OCI-LY1 (cell line): Measurements from ENCODE around the gene IL20RB.

Experiments
- H2AFZ ChIP-seq: fragments of 200-600 bp; sonication (generic), shearing (Covaris generic); 2 replicates; pipeline ENCODE4 v1.6.0; 2014; ENCODE audit warnings: antibody characterized with exemption, mild to moderate bottlenecking, low read length
- H3F3A ChIP-seq: fragments of 200-600 bp; sonication (generic), shearing (Covaris generic); 2 replicates; pipeline ENCODE4 v1.6.0; 2014; ENCODE audit warnings: mild to moderate bottlenecking, antibody characterized with exemption, low read length, moderate library complexity; ENCODE audit not compliant: insufficient read depth
- H3K27ac ChIP-seq: fragments of 200-600 bp; sonication (generic); 2 replicates; pipeline ENCODE4 v1.5.1; 2014; ENCODE audit warnings: low read length, mixed run types, mild to moderate bottlenecking, low read depth; ENCODE audit not compliant: poor library complexity, severe bottlenecking
- H3K27me3 ChIP-seq: fragments of 200-600 bp; sonication (generic); 2 replicates; pipeline ENCODE4 v1.6.0; 2014; ENCODE audit warnings: antibody characterized with exemption, mild to moderate bottlenecking, low read length, moderate library complexity; ENCODE audit not compliant: insufficient read depth
- H3K36me3 ChIP-seq: fragments of 200-600 bp; sonication (generic); 2 replicates; pipeline ENCODE4 v1.6.1; 2014; ENCODE audit warnings: mild to moderate bottlenecking, antibody characterized with exemption, low read length, moderate library complexity, mixed read lengths; ENCODE audit not compliant: insufficient read depth
- H3K4me1 ChIP-seq: fragments of 200-600 bp; sonication (generic); 2 replicates; pipeline ENCODE4 v1.5.1; 2014; ENCODE audit warnings: mild to moderate bottlenecking, low read length, moderate library complexity; ENCODE audit not compliant: insufficient read depth, severe bottlenecking
- H3K4me2 ChIP-seq: fragments of 200-600 bp; sonication (generic), shearing (Covaris generic); 2 replicates; pipeline ENCODE4 v1.6.1; 2014; ENCODE audit warnings: low read length
- H3K4me3 ChIP-seq: fragments of 200-600 bp; sonication (generic); 2 replicates; pipeline ENCODE4 v1.5.1; 2014; ENCODE audit warnings: low read length, low read depth, mild to moderate bottlenecking, mixed read lengths; ENCODE audit not compliant: poor library complexity, severe bottlenecking
- H3K79me2 ChIP-seq: fragments of 200-600 bp; shearing (Covaris generic); 2 replicates; pipeline ENCODE4 v1.6.1; 2016; ENCODE audit warnings: mixed run types, low read length, mixed read lengths; ENCODE audit not compliant: insufficient read depth
- H3K9ac ChIP-seq: fragments of 200-600 bp; sonication (generic), shearing (Covaris generic); 2 replicates; pipeline ENCODE4 v1.6.1; 2014; ENCODE audit warnings: mild to moderate bottlenecking, low read length, mixed read lengths
- H3K9me2 ChIP-seq: fragments of 200-600 bp; sonication (generic), shearing (Covaris generic); 2 replicates; pipeline ENCODE4 v1.6.1; 2014; ENCODE audit warnings: low read depth, mild to moderate bottlenecking, low read length, mixed read lengths
- H3K9me3 ChIP-seq: fragments of 200-600 bp; shearing (Covaris generic); 2 replicates; pipeline ENCODE4 v1.6.1; 2014; ENCODE audit warnings: low read length, mixed read lengths
- H4K20me1 ChIP-seq: fragments of 200-600 bp; sonication (generic), shearing (Covaris generic); 2 replicates; pipeline ENCODE4 v1.6.0; 2016; ENCODE audit warnings: mild to moderate bottlenecking, low read length; ENCODE audit not compliant: insufficient read depth
- EZH2 ChIP-seq: fragments of 200-600 bp; sonication (generic), shearing (Covaris generic); IDR thresholded peaks from 2 replicates; pipeline ENCODE4 v1.8.0; 2017; ENCODE audit warnings: borderline replicate concordance, mixed run types, mild to moderate bottlenecking, antibody characterized with exemption, low read length, moderate library complexity, mixed read lengths
- TF ChIP-seq, protein P1 (sequence below): fragments of 200-600 bp; sonication (generic), shearing (Covaris generic); IDR thresholded peaks from 2 replicates; pipeline ENCODE4 v1.5.1; 2017; ENCODE audit warnings: mild to moderate bottlenecking, antibody characterized with exemption, low read length, moderate library complexity, mixed read lengths

Gene IL20RB

DNA sequence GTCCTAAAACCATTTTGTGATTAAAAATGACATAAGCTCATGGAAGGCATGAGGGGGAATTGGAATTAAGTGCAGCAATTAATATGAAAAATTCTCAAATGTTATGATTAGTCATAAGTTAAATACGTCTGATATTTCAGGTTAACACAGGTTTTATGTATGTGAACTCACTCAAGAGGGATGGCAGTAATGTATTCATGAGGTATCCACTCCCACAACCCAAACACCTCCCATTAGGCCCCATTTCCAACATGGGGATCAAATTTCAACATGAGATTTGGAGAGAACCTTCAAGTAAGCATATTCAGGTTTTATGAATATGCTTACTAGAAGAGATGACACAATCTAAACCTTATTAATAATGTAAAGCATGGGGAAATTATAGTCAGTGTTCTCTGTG lies 41.6 kb upstream of the IL20RB start:
- H3K4me3 ChIP-seq = no peak overlapping the region
- peaks cover 4% of the 10 kb centered on the region; the same call in 1 of the 2 replicates for H3F3A ChIP-seq
- H2AFZ ChIP-seq = no peak overlapping the region
- TF ChIP-seq, protein P1, sequence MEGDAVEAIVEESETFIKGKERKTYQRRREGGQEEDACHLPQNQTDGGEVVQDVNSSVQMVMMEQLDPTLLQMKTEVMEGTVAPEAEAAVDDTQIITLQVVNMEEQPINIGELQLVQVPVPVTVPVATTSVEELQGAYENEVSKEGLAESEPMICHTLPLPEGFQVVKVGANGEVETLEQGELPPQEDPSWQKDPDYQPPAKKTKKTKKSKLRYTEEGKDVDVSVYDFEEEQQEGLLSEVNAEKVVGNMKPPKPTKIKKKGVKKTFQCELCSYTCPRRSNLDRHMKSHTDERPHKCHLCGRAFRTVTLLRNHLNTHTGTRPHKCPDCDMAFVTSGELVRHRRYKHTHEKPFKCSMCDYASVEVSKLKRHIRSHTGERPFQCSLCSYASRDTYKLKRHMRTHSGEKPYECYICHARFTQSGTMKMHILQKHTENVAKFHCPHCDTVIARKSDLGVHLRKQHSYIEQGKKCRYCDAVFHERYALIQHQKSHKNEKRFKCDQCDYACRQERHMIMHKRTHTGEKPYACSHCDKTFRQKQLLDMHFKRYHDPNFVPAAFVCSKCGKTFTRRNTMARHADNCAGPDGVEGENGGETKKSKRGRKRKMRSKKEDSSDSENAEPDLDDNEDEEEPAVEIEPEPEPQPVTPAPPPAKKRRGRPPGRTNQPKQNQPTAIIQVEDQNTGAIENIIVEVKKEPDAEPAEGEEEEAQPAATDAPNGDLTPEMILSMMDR = no peak
- no peak for TF ChIP-seq EZH2
- H4K20me1 ChIP-seq = no peaks in the 10 kb centered on the region
- H3K4me2 ChIP-seq = no peak overlapping the region
- no peaks in the 10 kb centered on the region for H3K9me2 ChIP-seq
- no peak overlapping the region for H3K9ac ChIP-seq
- peaks cover 15% of the 10 kb centered on the region for H3K9me3 ChIP-seq
- H3K79me2 ChIP-seq = peaks cover 96% of the 10 kb centered on the region
- H3K36me3 ChIP-seq = peaks cover 60% of the 10 kb centered on the region
- no peaks in the 10 kb centered on the region for H3K27me3 ChIP-seq
- peaks cover 21% of the 10 kb centered on the region for H3K4me1 ChIP-seq
- H3K27ac ChIP-seq = no peak overlapping the region

DNA sequence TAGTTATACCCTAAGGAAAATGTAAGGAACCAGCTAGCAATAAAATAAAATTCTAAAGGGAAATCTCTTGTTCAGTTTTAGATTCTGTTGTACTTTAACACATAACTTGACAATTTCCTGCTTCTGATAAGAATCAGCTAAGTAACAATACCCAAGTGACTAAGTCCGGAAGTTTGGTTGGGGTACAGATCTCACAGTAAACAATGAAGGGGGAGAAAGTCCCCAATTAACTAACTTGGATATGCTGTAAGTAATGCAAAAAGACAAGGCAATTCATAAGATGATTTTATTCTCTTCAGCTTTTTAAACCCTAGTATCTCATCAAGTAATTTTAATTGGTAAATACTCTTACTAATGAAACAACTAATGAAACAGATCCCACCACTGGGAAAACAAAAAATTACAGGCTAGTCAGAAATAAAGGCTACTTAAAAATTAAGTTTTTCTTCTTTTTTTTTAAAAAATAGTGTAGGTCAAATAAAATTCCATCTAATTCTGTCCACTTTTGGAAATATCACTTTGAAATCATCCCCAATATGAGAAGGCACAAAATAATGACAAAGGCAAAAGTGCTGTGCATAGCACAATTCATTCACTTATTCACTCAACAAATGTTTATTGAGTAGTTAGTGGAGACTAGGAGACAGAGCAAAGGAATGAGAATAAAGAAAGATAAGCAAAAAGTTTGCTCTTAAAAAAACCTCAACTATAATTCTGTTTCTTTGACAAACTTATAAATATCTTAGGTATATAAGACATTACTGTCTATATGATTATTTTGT lies 37.8 kb upstream of the IL20RB start:
- Histone ChIP-seq H3K36me3 (peaks cover 40% of the 10 kb centered on the region), H4K20me1 (no peaks in the 10 kb centered on the region), H3K9ac (no peak overlapping the region), H3K27ac (no peak overlapping the region), H3K79me2 (peaks cover 91% of the 10 kb centered on the region), H2AFZ (no peak overlapping the region), H3K4me3 (no peak overlapping the region), H3K4me2 (no peak overlapping the region), H3K9me3 (peaks cover 4% of the 10 kb centered on the region), H3F3A (peaks cover 4% of the 10 kb centered on the region; the same call in 1 of the 2 replicates), H3K9me2 (no peaks in the 10 kb centered on the region), H3K27me3 (no peaks in the 10 kb centered on the region), H3K4me1 (peaks cover 7% of the 10 kb centered on the region)
- no peak for TF ChIP-seq EZH2
- TF ChIP-seq, protein P1 = no peak

DNA sequence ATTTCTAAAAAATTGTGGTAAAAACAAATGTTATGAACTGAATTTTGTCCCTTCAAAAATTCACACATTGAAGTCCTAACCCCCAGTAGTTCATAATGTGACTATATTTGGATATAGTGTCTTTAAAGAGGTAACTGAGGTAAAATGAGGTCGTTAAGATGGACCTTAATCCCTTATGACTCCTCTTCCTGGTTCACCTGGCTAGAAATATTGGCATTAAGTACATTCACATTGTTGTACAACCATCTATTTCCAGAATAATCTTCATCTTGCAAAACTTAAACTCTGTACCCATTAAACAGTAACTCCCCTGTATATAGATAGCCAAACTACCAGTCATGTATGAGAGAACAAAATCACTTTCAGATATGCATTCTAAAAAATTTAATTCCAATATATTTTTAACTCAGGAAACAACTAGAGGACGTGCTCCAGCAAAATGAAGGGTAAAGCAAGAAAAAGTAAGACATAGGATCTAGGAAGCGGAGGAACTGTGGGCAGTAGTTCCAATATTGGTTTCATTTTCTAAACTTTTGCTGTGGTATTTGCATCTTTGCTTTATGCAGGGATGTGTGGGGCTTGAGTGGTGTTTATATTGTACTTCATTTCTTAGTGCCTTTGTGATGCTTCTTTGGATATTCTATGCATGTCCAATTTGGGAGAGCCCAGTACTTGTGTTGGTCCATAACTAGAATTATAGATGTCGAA lies 36.7 kb upstream of the IL20RB start:
- TF ChIP-seq, protein P1 = no peak
- TF ChIP-seq EZH2 = no peak
- Histone ChIP-seq H4K20me1 (no peaks in the 10 kb centered on the region), H3K9me3 (peaks cover 3% of the 10 kb centered on the region; the same call in 1 of the 2 replicates), H3K36me3 (peaks cover 36% of the 10 kb centered on the region), H3K9ac (no peak overlapping the region), H3F3A (peaks cover 4% of the 10 kb centered on the region; the same call in 1 of the 2 replicates), H3K4me2 (no peak overlapping the region), H3K9me2 (no peaks in the 10 kb centered on the region), H3K4me1 (peaks cover 12% of the 10 kb centered on the region), H3K27ac (no peak overlapping the region), H3K79me2 (peaks cover 93% of the 10 kb centered on the region), H2AFZ (no peak overlapping the region), H3K27me3 (no peaks in the 10 kb centered on the region), H3K4me3 (no peak overlapping the region)
